Smooth muscle cell of the brain vasculature (primary cell): ENCODE results near the gene TFAP2A.
A peak's percentile ranks its signal among the peaks of the same experiment; 100 is the strongest.

Experiments used
- DNase-seq: peaks from one replicate; pipeline ENCODE4 v3.0.0-alpha.2; 2012; ENCODE audit warnings: low read depth, low spot score

TFAP2A gene

GRCh38 chr6:10412461-10413261 is 2.2 kb downstream of the TFAP2A start:
- no peak for DNase-seq

GRCh38 chr6:10411971-10412460 is 2.9 kb downstream of the TFAP2A start:
- no peak for DNase-seq

DNA sequence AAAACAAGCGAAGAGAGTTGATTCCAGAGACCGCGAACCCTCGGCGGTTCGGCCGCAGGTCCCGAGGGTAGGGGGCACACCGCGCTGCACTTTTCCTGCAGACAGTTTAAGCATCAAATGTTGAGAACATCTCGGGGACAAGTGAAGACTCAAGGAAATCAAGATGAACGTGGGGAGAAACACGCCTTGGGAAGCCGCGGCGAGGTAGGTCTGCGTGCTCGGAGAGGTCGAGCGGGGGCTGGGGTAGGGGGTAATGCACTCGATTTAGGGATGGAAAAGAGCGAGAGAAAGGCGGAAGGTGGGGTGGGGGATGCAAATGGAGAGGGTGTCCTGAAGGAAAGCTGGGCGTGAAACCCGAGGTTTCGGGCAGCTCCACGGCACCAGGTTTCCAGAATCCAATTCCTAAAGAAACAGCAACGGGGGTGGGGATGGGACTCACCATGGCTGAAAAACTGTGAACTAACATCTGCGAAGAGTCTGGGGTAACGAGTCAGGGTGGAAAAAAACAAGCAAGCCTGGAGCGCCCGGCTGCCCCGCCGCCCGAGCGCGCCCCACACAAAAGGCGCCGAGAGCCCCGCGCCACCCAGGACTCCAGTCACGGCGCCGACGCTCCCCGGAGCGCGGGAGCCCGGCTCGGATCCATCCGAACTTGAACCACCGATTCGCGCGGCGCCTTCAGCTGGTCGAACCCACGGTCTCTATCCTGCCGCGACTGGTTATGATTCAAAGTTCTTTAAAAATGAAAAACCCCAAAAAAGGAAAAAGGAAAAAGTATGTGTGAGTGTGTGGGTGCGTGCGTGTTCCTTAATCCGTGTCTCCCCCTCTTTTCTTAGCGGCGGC is 3.5 kb downstream of the TFAP2A start:
- DNase-seq = no peak

- DNase-seq = no peak
Measured at GRCh38 chr6:10410207-10411050, 4.4 kb downstream of the TFAP2A start.

DNA sequence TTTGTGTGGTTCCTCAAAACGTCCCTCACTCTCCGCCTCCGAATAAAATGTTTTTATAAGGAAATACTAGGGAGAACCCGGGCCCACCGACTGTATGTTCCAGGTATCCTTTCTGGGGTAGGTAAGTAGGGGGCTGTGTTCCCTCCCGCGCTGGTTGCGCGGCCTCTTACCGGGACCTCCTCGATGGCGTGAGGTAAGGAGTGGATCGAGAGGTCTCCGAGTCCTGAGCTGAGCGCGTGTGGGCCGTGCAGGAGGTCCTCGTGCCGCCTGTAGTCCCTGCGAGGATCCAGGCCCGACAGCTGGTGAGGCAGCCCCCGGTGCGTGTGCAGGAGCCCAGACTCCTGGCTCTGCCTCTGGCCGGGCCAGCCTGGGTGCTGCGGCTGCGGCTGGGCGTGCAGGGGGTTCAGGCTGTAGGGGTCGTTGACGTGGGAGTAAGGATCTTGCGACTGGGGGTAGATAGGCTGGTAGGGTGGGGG is 5.1 kb downstream of the TFAP2A start:
- DNase-seq = no peak

DNA sequence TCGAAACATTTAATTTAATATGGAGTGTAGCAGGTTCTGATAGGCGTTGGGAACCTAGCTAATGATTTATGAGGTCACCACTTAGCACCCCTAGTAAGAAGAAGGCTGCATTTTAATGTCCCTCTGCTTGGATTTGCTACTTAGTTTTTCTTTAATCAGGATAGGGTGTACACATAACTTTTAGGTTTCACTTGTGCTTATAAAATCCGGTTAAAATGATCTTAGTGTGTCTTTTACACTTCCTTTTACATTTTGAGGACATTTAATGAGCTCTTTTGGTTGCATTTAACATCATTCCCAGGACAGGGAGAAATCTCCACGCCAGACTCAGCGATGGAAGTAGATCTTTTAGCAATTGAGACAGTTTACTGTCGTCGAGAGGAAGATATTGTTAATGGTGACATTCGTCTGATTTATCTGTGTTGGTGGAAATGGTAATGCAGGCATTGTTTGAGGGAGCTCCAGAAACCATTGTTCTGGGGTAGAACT is 5.6 kb downstream of the TFAP2A start:
- no peak for DNase-seq

DNA sequence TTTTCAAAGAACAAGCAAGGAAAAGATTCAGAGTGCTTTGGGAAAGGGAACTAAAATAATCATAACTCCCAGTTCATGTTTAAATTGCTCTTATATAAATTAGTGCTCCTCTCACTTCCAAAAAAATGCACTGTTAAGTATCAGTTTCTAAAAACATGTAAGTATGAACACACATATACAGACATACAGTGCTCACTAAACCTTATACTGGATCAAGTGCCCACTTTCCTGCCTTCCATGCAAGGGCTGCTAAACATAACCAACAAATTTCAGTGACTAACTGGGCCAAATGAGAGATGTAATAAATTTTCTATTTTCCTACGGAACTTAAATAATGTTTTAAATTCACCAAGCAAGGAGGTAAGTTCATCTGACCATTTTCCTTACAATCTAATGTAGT is 6.4 kb downstream of the TFAP2A start:
- DNase-seq = no peak

DNA sequence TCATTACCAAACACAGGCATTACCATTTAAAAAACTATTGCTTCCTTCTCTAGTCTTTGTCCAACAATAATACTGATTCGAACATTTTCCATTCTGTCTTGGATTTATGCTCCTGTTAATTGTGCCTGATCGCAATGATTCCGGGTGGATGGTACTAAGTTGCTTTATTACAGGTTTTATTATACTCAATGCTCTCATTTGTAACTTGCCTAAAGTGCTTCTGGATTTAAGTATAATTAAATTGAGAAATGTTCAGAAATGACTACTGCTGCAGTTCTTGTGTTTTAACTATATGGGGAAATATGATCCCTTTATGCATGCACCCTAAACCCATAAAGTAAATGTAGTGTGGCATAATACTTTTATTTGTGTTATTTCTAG is 7.2 kb downstream of the TFAP2A start:
- no peak for DNase-seq

- DNase-seq = no peak
Measured at GRCh38 chr6:10407018-10407673, 7.7 kb downstream of the TFAP2A start.

- DNase-seq = no peak
Measured at GRCh38 chr6:10406556-10406955, 8.3 kb downstream of the TFAP2A start.

DNA sequence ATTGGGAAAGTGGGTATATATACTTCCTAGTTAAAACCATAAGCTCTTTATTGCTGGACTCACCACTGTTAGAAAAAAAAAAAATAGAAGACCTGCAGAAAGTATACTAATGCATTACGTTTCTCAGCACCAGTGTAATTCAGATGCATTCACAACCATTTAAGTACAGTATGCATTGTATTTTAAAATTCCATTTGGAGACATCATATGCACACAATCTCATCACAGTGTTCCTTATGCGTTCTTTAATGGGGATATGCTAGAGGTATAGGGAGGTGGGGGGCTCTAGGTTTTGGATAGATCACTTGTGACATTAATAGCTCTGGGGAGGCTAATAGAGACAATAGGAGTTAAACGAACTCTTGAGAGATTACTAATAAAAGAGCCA is 9.4 kb downstream of the TFAP2A start:
- DNase-seq = no peak

DNA sequence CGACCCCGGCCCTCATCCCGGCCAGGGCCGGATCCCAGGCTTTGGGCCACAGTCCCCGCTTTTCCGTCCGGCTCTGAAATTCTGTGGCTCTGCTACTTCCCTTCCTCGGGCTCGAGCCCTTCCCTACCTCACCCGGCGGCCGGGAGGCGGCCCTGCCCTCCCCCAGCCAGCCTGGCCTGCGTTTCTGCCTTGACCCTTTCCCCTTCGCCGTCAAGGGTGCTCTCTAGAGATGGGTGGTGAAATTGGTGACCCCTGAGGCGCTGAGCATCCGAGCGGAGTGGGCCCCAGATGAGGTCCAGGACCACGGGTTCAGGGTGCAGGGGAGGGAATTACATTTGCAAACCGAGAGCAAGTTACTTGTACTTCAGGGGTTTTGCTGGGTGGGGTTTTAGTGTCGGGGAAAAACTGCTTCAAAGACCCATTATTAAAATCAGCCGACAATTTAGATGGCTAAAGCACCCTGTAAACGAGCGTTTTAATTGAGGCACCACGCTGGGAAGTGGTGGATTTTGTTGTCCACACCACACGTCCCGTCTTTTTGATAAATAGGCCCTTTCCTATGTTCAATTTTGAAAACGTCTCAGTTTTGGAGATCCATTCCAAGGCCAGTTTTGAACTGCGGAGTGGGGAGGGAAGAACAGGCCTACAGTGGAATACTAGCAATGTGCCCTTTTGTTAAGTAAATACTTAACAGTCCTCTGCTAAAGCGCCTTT is 9.9 kb downstream of the TFAP2A start:
- DNase-seq = no peak

GRCh38 chr6:10404107-10404798 is 10.6 kb downstream of the TFAP2A start:
- DNase-seq = peak; percentile 88

- no peak for DNase-seq
Measured at GRCh38 chr6:10403385-10404106, 11.3 kb downstream of the TFAP2A start.

- DNase-seq = no peak
Measured at GRCh38 chr6:10402648-10403311, 12.1 kb downstream of the TFAP2A start.

GRCh38 chr6:10401632-10402223 is 13.1 kb downstream of the TFAP2A start:
- DNase-seq = no peak

DNA sequence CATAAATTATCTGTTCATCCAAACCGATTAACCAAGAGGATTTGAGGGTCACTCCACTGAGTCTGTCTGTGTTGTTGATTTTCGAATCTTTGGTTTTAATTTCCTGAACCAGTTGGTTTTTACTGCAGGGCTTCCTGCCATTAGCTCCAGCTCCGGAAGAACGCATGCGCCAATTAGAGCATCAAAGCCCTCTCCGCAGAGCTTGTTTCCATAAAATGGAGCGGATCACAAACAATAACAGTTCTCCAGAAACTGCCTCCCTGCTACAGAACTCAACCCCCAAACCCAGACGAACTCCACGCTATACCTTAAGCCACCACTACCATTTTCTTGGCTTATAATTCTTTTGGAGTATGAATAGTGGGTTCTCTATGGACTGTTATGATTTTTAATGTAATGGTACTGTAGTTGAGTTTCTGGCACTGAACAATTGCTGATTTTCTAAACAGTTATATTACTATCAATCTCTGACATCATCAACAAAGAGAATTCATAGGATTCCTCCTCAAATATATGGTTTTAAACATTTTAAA is 13.8 kb downstream of the TFAP2A start:
- no peak for DNase-seq

DNA sequence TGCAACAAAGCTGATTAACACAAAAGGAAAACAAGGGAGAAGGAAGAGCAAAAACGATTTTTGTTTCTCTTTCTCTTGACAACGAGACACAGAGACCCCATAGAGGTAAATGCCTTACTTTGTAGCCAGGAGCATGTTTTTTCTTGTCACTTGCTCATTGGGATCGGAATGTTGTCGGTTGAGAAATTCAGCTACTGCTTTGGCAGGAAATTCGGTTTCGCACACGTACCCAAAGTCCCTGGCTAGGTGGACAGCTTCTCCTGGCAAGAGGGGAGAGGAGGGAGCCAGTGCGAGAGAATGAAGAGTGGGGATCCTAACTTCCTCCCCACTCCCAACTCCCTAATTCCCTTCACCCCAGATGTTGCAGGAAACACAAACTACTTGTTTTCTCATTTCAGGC is 14.5 kb downstream of the TFAP2A start:
- DNase-seq = no peak
